GM08714 (cell line): Measurements from ENCODE around the gene ZCCHC3.
"Not testable (repeated sequence)": the region's sequence is repeated elsewhere in the genome, so short reads cannot be mapped to it uniquely, and the experiment has no call there.

Experiments used
- H3K4me3 ChIP-seq: fragments of 200-500 bp; sonication (Bioruptor generic); 2 replicates; pipeline ENCODE4 v1.5.1; 2014; ENCODE audit warnings: mild to moderate bottlenecking, low read length, inconsistent platforms
- ZNF274 ChIP-seq: IDR thresholded peaks from 2 replicates; pipeline ENCODE4 v1.6.1; 2012; ENCODE audit warnings: mild to moderate bottlenecking, low read depth, low read length

The ZCCHC3 gene, protein sequence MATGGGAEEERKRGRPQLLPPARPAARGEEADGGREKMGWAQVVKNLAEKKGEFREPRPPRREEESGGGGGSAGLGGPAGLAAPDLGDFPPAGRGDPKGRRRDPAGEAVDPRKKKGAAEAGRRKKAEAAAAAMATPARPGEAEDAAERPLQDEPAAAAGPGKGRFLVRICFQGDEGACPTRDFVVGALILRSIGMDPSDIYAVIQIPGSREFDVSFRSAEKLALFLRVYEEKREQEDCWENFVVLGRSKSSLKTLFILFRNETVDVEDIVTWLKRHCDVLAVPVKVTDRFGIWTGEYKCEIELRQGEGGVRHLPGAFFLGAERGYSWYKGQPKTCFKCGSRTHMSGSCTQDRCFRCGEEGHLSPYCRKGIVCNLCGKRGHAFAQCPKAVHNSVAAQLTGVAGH

GRCh38 chr20:297098-297924 lies at the start of gene ZCCHC3:
TSS of gene ZCCHC3 (plus strand) at chr20:297570. CDS start at chr20:297587, 17 bp downstream.
- TF ChIP-seq ZNF274 = no peak
- peak within 1 kb of the TSS; percentile 87 for H3K4me3 ChIP-seq

- no peak overlapping the region for H3K4me3 ChIP-seq
- no peak for TF ChIP-seq ZNF274
Observed at GRCh38 chr20:251354-251753, 46.0 kb upstream of the ZCCHC3 start.

DNA sequence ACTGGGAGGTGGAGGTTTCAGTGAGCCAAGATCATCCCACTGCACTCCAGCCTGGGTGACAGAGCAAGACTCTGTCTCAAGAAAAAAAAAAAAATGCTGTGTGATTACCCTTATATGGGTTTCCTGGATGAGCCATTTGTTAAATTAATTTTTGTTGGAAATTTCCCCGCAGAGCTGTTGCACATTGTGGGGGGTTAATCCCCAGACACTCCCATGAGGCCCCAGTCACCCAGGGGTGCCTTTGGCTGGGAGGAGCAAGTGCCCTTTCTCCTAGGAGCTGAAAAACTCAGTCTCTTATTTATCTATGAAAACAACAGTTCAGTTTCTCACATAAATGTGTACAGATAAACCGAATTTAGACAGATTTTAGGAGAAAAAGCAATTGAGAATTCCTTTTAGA lies 44.6 kb upstream of the ZCCHC3 start:
- no peak overlapping the region for H3K4me3 ChIP-seq
- no peak for TF ChIP-seq ZNF274

DNA sequence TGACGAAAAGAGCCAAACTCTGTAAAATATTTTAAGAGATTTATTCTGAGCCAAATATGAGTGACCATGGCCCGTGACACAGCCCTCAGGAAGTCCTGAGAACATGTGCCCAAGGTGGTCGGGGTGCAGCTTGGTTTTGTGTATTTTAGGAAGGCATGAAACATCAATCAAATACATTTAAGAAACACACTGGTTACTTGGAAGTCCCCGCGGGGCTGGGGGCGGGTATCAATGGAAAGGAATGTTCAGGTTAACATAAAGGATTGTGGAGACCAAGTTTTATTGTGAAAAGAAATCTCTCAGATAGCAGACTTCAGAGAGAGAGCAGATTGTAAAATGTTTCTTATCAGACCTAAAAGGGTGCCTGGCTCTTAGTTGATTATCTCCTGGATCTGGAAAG lies 43.9 kb upstream of the ZCCHC3 start:
- not testable (repeated sequence) for H3K4me3 ChIP-seq

- no peak for TF ChIP-seq ZNF274
- no peak within 1 kb of the TSS for H3K4me3 ChIP-seq
Observed at GRCh38 chr20:257419-257818, 40.0 kb upstream of the ZCCHC3 start, which contains the start of gene DEFB132. TSS of gene DEFB132 (plus strand) at chr20:257724. CDS start at chr20:257779, 55 bp downstream.

DNA sequence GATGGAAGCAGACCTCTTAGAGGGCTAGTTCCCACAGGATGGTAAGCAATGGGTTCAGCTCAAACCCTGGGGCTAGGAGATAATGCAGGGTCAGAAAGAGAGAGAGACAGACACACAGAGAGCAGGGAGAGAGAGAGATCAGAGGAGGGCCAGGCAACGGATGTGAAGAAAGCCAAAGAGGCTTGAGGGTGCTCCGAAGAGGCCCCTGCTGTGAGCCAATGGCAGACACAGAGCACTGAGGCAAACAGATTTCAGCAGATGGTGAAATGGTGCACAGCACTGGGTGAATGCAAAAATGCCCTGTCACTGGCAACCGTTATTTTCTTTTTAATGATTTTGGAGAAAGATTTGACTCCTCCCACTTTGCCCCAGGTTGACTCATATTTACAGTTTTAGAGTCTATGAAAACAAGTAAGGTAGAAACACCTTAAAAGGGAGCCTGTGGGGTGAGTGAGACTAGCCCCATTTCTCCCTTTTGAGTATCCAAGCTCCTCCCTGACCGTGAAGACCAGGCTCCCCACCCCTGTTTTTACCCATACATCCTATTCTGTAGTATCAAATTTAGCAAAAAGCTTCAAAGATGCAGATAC lies 39.0 kb upstream of the ZCCHC3 start:
- TF ChIP-seq ZNF274 = no peak
- H3K4me3 ChIP-seq = no peak overlapping the region

DNA sequence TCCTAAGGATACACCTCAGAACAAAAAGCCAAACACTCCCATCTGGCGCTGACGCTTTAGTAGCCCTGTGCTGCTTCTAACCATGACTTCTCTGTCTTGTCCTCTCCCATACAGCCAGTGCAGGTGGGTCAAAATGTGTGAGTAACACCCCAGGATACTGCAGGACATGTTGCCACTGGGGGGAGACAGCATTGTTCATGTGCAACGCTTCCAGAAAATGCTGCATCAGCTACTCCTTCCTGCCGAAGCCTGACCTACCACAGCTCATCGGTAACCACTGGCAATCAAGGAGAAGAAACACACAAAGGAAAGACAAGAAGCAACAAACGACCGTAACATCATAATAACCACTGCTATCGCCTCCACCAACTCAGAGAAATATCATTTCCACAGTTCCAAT lies 38.4 kb upstream of the ZCCHC3 start:
- TF ChIP-seq ZNF274 = no peak
- H3K4me3 ChIP-seq = no peak overlapping the region

GRCh38 chr20:259981-260380 lies 37.4 kb upstream of the ZCCHC3 start:
- TF ChIP-seq ZNF274 = no peak
- H3K4me3 ChIP-seq = no peak overlapping the region

DNA sequence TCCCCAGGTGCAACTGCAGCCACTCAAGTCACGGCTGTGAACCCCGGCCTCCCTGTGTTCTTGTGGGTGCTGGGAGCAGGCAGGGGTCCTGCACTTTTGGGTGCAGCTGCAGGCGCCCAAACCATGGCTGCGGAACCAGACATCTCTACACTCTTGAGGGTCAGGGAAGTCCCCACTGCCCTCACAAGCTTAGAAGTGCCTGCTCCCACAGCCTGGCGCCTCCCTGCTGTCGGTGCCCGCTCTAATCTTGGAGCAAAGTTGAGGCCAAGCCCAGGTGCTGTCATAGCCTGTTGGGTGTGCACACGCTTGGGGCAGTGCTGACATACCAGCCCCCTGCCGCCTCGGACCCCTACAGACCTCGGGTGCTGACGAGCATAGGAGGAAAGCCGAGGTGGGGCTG lies 33.7 kb upstream of the ZCCHC3 start:
- TF ChIP-seq ZNF274 = no peak
- no peak overlapping the region for H3K4me3 ChIP-seq

GRCh38 chr20:266596-267562 lies 30.5 kb upstream of the ZCCHC3 start:
- H3K4me3 ChIP-seq = peak overlapping the region; percentile 11; the same call in 1 of the 2 replicates
- no peak for TF ChIP-seq ZNF274

DNA sequence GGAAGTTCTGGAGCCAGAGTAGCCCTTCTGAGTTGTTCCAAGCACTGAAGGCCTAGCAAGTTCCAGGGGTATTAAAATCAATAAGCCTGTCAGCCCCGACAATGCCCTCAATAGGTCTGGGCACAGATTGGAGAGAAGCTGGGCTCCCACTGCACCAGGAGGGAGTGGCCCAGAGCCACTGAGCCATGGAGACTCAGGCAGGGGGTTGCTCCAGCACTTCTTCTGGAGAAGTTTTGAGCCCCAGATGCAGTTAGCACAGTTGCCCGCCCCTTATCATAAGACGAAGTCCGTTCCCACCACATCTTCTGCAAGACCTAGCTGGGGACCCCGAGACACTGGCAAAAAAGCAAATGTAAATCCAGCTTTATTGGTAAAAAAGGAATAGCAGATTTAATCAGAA lies 26.9 kb upstream of the ZCCHC3 start:
- no peak overlapping the region for H3K4me3 ChIP-seq
- TF ChIP-seq ZNF274 = no peak

DNA sequence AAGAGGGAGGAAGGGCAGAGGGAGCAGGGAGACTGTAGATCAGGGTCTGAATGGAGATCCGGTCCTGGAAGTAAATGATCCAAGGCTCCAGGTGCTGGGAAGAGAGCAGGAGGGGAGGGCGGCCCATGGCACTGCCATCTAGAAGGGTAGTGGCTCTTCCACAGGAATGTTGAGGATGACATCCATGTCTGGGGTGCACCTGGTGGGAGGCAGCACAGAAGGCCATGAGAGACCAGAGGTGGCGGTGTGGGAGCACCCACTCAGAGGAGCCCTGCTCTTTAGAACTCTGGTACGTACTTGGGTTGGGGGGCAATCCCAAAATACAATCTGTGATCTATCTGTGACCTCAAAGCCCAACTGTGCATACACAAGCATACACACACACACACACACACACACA lies 26.3 kb upstream of the ZCCHC3 start:
- no peak overlapping the region for H3K4me3 ChIP-seq
- no peak for TF ChIP-seq ZNF274

GRCh38 chr20:271528-271927 lies 25.8 kb upstream of the ZCCHC3 start:
- no peak for TF ChIP-seq ZNF274
- H3K4me3 ChIP-seq = no peak overlapping the region

DNA sequence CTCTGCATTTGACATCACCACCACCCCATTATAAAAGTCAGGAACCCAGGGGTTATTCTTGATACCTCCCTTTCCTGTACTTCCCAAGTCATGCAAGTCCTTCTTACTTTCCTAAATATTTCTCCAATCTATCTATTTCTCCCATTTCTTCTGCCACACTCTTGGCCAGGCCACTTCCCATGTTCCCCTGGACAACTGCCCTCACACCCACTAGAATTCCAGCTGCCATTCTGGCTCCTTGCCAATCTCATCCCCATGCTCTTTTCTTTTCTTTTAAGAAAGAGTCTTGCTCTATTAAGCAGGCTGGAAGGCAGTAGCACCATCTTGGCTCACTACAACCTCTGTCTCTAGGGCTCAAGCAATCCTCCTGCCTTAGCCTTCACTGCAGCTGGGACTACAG lies 24.7 kb upstream of the ZCCHC3 start:
- TF ChIP-seq ZNF274 = no peak
- no peak overlapping the region for H3K4me3 ChIP-seq

GRCh38 chr20:273884-274283 lies 23.5 kb upstream of the ZCCHC3 start:
- no peak for TF ChIP-seq ZNF274

More at GRCh38 chr20:273884-274283, 23.5 kb upstream of the ZCCHC3 start:
- H3K4me3 ChIP-seq = no peak overlapping the region
